ENCODE results near the gene KLF2.
A peak's percentile ranks its signal among the peaks of the same experiment; 100 is the strongest.

KLF2 gene

GRCh38 chr19:16364231-16364865, 39.7 kb downstream of the KLF2 start:
- no peak overlapping the region for H3K4me3 ChIP-seq
- H3K27ac ChIP-seq: no peak overlapping the region
- DNase-seq (ENCODE audit: low spot score): no peak
- TF ChIP-seq, protein P1, sequence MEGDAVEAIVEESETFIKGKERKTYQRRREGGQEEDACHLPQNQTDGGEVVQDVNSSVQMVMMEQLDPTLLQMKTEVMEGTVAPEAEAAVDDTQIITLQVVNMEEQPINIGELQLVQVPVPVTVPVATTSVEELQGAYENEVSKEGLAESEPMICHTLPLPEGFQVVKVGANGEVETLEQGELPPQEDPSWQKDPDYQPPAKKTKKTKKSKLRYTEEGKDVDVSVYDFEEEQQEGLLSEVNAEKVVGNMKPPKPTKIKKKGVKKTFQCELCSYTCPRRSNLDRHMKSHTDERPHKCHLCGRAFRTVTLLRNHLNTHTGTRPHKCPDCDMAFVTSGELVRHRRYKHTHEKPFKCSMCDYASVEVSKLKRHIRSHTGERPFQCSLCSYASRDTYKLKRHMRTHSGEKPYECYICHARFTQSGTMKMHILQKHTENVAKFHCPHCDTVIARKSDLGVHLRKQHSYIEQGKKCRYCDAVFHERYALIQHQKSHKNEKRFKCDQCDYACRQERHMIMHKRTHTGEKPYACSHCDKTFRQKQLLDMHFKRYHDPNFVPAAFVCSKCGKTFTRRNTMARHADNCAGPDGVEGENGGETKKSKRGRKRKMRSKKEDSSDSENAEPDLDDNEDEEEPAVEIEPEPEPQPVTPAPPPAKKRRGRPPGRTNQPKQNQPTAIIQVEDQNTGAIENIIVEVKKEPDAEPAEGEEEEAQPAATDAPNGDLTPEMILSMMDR (IDR thresholded peaks at IDR 0.05): no peak

DNA sequence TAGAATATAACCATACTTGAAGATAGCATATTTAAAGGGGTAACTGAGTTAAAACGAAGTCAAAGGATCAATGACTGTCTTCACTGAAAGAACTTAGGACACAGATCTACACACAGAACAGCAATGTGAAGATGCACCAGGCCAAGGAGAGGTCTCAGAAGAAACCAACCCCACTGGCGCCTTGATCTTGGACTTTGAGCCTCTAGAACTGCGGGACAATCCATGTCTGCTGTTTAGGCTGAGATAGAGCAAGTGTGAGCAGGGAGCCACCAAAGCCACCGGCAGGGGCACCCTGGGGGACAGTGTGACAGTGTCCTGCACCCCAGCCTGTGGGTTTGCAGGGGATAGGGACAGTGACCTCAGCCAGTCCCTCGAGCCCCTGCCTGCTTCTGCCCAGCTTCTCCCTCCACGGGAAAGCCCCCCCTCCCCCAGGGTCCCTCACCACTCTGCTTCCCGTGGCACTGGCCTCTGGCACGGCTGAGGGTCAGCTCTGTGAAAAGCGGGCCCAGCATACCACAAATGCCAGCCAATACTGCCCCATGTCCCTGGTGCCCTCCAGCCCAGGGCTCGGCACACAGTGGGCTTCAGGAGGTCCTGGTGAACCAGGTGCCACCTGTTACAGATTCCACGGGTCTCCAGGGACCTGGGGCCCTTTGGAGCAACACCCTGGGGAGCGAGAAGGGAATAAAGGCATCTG, 40.8 kb downstream of the KLF2 start:
- Histone ChIP-seq H3K4me3 (no peak overlapping the region), H3K27ac (no peak overlapping the region)
- DNase-seq (ENCODE audit: low spot score): no peak
- TF ChIP-seq, protein P1 (IDR thresholded peaks at IDR 0.05): no peak

GRCh38 chr19:16366056-16366432, 41.4 kb downstream of the KLF2 start:
- Histone ChIP-seq H3K27ac (peak overlapping the region in 1 of 2 donors; percentile 22), H3K4me3 (no peak overlapping the region)
- DNase-seq (ENCODE audit: low spot score): no peak
- TF ChIP-seq, protein P1 (IDR thresholded peaks at IDR 0.05): no peak

DNA sequence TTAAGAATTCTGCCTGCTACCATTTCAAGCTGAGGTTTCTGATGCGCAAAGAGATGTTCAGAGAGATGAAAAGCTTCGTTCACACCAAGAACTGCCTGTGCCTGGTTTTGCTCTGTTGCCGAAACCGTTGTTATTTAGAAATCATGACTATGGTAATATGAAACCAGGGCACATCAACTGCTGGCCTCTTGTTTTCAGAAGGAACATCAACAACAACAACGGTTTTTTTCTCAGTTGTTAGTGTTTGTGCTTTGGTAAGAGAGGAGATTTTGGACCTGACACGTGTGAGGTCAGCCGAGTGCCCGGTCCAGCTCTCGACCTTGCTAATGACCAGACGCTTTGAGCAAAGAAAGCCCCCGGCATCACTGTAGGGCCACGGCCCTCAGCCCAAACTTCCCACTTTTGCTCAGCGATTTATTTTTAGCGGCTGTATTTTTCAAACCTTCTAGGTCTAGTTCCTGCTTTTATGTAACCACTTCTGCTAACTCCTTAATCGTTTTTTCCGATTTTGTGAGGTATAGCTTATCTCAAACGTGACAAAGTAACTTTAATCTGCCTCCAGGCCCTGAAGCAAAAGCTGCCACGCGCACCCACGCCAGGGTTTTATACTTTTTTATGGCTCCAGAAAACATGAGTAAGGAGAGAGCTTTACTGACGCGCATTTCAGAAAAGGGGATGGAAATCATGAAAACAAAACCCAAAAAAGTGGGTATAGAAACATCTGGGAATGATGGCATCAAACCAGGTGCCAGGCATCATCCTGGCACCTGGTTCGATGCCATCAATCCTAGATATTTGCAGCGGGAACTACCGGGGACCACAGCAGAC, 42.0 kb downstream of the KLF2 start:
- no peak overlapping the region for H3K4me3 ChIP-seq
- DNase-seq (ENCODE audit: low spot score): no peak
- TF ChIP-seq, protein P1 (IDR thresholded peaks at IDR 0.05): no peak

GRCh38 chr19:16367261-16367683, 42.6 kb downstream of the KLF2 start:
- Histone ChIP-seq H3K27ac (no peak overlapping the region), H3K4me3 (no peak overlapping the region)
- no peak for DNase-seq (ENCODE audit: low spot score)
- TF ChIP-seq, protein P1 (IDR thresholded peaks at IDR 0.05): no peak

More for the DNA sequence above, 42.0 kb downstream of the KLF2 start:
- peak overlapping the region in 1 of 2 donors; percentile 22 for H3K27ac ChIP-seq

DNA sequence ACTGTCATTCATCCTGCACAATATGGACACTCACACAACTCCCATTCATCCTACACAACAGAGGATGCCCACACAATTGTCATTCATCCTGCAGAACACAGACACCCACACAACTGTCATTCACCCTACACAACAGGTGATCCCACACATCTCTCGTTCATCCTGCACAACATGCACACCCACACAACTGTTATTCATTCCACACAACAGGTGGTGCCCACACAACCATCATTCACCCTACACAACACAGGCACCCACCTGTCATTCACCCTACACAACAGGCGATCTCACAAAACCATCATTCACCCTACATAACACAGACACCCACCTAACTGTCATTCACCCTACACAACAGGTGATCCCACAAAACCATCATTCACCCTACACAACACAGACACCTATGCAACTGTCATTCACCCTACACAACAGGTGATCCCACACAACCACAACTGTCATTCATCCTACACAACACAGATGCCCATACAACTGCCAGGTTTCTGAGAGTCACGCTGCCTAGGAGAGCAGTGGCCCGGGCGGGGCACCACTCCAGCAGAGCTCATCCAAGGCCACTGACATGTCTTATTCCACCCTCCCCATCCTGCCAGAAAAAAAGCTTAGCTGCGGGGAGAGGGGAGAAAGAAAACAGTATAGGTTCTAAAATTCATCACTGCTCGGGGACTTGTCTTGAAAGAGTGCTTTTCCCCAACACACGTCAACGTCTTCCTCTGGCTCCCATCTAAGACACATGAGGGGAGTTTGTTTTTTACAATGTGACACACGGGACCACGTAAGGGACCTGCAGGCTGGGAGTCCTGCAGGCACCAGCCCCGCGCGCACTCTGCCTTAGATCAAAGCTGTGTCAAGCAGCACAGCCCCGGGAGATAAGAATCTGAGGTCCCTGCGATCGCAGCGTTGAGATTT, 44.0 kb downstream of the KLF2 start:
- no peak overlapping the region for H3K4me3 ChIP-seq
- TF ChIP-seq, protein P1 (IDR thresholded peaks at IDR 0.05): no peak
- no peak for DNase-seq (ENCODE audit: low spot score)
- no peak overlapping the region for H3K27ac ChIP-seq

Measured in coronary artery (tissue), 2 donors.